ENCODE results near the gene TUT4. TPM values are rescaled to one million over a fixed set of nuclear protein-coding genes. Genes with fewer than 3 reads are reported as not detected.
A peak's percentile ranks its signal among the peaks of the same experiment; 100 is the strongest.

Gene TUT4
- total RNA-seq, 2 experiments from 2014 or later, result 68.1 to 71.8 TPM

- no peaks in the 10 kb centered on the region for H3K27me3 Mint-ChIP-seq
- no peak overlapping the region for H3K4me3 Mint-ChIP-seq
- POLR2A ChIA-PET, result no interaction called here
- CTCF ChIA-PET, result no interaction called here
- DNase-seq, result no peak
- peaks cover 20% of the 10 kb centered on the region for H3K9me3 Mint-ChIP-seq
- no peak overlapping the region for H3K27ac Mint-ChIP-seq
- peaks cover 41% of the 10 kb centered on the region for H3K36me3 Mint-ChIP-seq (ENCODE audit: low read depth)
- peaks cover 13% of the 10 kb centered on the region for H3K4me1 Mint-ChIP-seq
These were observed 6.0 kb downstream of the TUT4 start for GRCh38 chr1:52546852-52547251.

DNA sequence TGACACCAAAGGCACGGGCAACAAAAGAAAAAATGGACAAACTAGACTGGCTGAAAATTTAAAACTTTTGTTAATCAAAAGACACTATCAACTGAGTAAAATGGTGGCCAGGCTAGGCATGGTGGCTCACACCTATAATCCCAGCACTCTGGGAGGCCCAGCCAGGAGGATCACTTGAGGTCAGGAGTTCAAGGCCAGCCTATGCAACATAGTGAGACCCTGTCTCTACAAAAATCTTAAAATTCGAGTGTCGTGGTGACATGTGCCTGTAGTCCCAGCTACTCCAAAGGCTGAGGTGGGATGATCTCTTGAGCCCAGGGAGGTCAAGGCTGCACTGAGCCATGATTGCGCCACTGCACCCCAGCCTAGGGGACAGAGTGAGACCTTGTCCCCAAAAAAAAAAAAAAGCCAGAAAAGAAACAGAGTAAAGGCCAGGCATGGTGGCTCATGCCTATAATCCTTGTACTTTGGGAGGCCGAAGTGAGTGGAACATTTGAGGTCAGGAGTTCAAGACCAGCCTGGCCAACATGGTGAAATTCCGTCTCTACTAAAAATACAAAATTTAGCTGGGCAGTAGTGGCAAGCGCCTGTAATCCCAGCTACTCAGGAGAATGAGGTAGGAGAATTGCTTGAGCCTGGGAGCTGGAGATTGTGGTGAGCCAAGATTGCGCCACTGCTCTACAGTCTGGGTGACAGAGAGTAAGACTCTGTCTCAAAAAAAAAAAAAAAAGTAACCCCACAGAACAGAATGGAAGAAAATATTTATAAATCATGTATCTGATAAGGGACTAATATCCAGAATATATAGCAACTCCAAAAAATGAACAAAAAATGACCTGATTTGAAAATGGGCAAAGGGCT is 8.0 kb downstream of the TUT4 start:
- H3K9me3 Mint-ChIP-seq, result peaks cover 23% of the 10 kb centered on the region
- H3K4me1 Mint-ChIP-seq, result peaks cover 7% of the 10 kb centered on the region
- peaks cover 51% of the 10 kb centered on the region for H3K36me3 Mint-ChIP-seq (ENCODE audit: low read depth)
- H3K27ac Mint-ChIP-seq, result no peak overlapping the region
- H3K27me3 Mint-ChIP-seq, result no peaks in the 10 kb centered on the region
- no peak overlapping the region for H3K4me3 Mint-ChIP-seq
- ChIA-PET POLR2A (no interaction called here), CTCF (interaction anchor here (0.7 kb wide), 1 partner anchor 120 kb away, joined by 5 read pairs; no protein-coding TSS in a partner anchor)
- DNase-seq, result no peak

DNA sequence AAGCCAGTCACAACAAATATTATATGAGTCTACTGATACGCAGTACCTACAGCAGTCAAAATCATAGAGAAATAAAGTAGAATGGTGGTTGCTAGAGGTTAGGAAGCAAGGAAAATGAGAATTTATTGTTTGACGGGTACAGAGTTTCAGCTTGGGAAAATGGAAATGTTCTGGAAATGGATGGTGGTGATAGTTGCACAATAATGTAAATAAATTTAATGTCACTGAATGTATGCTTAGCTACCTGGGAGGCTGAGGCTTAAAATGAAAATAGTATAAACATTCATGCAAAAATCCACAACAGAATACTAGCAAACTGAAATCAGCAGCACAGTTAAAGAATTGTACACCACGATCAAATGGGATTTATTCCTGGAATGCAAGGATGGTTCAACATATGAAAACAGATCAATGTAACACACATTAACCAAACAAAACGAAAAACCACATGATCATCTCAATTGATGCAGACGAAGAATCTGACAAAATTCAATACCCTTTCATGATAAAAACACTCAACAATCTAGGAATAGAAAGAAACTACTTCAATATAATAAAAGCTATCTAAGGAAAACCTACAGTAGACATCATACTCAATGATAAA is 10.7 kb downstream of the TUT4 start:
- Mint-ChIP-seq H3K9me3 (peaks cover 23% of the 10 kb centered on the region), H3K4me3 (no peak overlapping the region), H3K27me3 (no peaks in the 10 kb centered on the region), H3K36me3 (ENCODE audit: low read depth) (peaks cover 67% of the 10 kb centered on the region), H3K4me1 (no peaks in the 10 kb centered on the region), H3K27ac (no peak overlapping the region)
- CTCF ChIA-PET, result no interaction called here
- POLR2A ChIA-PET, result interaction anchor here (1.2 kb wide), 2 partner anchors 9 to 93 kb away, joined by 3 read pairs; no protein-coding TSS in a partner anchor
- no peak for DNase-seq

GRCh38 chr1:52534928-52535764 is 17.7 kb downstream of the TUT4 start:
- DNase-seq, result no peak
- H3K36me3 Mint-ChIP-seq (ENCODE audit: low read depth), result peaks cover 35% of the 10 kb centered on the region
- POLR2A ChIA-PET, result no interaction called here
- H3K4me1 Mint-ChIP-seq, result peaks cover 11% of the 10 kb centered on the region
- no peaks in the 10 kb centered on the region for H3K27me3 Mint-ChIP-seq
- H3K4me3 Mint-ChIP-seq, result no peak overlapping the region
- CTCF ChIA-PET, result interaction anchor here (0.6 kb wide), 1 partner anchor 45 kb away, joined by 3 read pairs; no protein-coding TSS in a partner anchor
- H3K9me3 Mint-ChIP-seq, result peaks cover 8% of the 10 kb centered on the region
- H3K27ac Mint-ChIP-seq, result no peak overlapping the region

DNA sequence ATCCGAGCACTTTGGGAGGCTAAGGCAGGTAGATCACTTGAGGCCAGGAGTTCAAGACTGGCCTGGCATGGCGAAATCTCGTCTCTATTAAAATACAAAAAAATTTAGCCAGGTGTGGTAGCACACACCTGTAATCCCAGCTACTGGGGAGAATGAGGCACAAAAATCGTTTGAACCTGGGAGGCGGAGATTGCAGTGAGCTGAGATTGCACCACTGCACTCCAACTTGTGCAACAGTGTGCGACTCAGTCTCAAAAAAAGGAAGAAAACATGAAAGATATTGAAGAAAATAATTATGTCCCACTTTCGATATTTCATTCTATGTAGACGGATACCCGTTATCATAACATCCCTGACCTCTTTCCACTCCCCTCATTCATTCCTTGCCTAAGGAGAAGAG is 19.2 kb downstream of the TUT4 start:
- H3K9me3 Mint-ChIP-seq, result peaks cover 8% of the 10 kb centered on the region
- ChIA-PET POLR2A (interaction anchor here (2.0 kb wide), 1 partner anchor 129 kb away, joined by 5 read pairs; the partner anchor contains the start of genes ORC1 and PRPF38A), CTCF (no interaction called here)
- peaks cover 14% of the 10 kb centered on the region for H3K4me1 Mint-ChIP-seq
- H3K27me3 Mint-ChIP-seq, result no peaks in the 10 kb centered on the region
- peaks cover 25% of the 10 kb centered on the region for H3K36me3 Mint-ChIP-seq (ENCODE audit: low read depth)
- H3K27ac Mint-ChIP-seq, result no peak overlapping the region
- H3K4me3 Mint-ChIP-seq, result no peak overlapping the region
- DNase-seq, result no peak

DNA sequence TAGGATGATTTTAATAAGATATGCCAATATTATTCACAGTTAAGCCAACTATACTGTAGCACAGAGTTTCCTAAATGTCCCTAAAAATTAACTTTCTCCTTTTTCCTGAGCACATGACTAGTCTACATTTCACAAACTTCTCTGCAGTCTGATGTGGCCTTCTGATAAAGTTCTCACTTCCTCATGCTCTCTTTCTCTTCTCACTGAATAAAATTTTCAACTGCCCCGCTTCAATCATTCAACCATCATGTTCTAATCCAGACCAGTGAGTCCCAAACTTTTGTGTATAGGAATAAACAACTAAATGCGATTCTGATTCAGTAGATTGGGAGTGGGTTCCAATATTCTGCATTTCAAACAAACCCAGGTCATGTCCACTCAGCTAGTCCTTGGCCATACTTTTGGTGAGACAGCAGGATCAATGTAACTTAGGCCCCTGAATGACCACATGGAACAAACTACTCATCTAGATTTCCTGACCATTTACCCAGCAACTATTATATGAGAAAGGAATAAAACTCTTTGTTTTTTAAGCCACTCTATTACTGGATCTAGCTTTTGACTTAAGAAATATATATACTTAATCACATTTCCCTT is 20.1 kb downstream of the TUT4 start:
- peaks cover 14% of the 10 kb centered on the region for H3K4me1 Mint-ChIP-seq
- no peak overlapping the region for H3K27ac Mint-ChIP-seq
- POLR2A ChIA-PET, result interaction anchor here (2.0 kb wide), 1 partner anchor 129 kb away, joined by 5 read pairs; the partner anchor contains the start of genes ORC1 and PRPF38A
- peaks cover 23% of the 10 kb centered on the region for H3K36me3 Mint-ChIP-seq (ENCODE audit: low read depth)
- no peak for DNase-seq
- CTCF ChIA-PET, result no interaction called here
- no peaks in the 10 kb centered on the region for H3K27me3 Mint-ChIP-seq
- H3K4me3 Mint-ChIP-seq, result no peak overlapping the region
- H3K9me3 Mint-ChIP-seq, result peaks cover 8% of the 10 kb centered on the region

DNA sequence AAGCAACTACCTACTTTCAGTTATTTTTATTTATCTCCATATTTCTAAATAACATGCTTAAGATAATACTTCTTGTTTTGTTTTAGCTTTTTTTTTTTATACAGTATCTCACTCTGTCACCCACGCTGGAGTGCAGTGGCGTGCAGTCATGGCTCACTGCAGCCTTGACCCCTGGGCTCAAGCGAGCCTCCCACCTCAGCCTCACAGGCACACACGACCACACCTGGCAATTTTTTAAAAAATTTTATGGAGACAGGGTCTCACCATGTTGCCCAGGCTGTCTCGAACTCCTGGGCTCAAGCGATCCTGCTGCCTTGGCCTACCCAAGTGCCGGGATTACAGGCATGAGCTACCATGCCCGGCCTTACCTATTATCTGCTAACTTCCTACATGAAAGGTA is 20.6 kb downstream of the TUT4 start:
- H3K9me3 Mint-ChIP-seq, result peaks cover 8% of the 10 kb centered on the region
- no peaks in the 10 kb centered on the region for H3K27me3 Mint-ChIP-seq
- H3K27ac Mint-ChIP-seq, result no peak overlapping the region
- CTCF ChIA-PET, result no interaction called here
- peaks cover 14% of the 10 kb centered on the region for H3K4me1 Mint-ChIP-seq
- no peak overlapping the region for H3K4me3 Mint-ChIP-seq
- POLR2A ChIA-PET, result interaction anchor here (2.0 kb wide), 1 partner anchor 128 kb away, joined by 5 read pairs; the partner anchor contains the start of genes ORC1 and PRPF38A
- H3K36me3 Mint-ChIP-seq (ENCODE audit: low read depth), result peaks cover 23% of the 10 kb centered on the region
- DNase-seq, result no peak

- ChIA-PET CTCF (interaction anchor here (0.7 kb wide), 1 partner anchor 803 kb away, joined by 3 read pairs; no protein-coding TSS in a partner anchor), POLR2A (no interaction called here)
- Mint-ChIP-seq H3K4me3 (no peak overlapping the region), H3K4me1 (peaks cover 14% of the 10 kb centered on the region), H3K36me3 (ENCODE audit: low read depth) (peaks cover 23% of the 10 kb centered on the region), H3K27ac (no peak overlapping the region), H3K9me3 (peaks cover 8% of the 10 kb centered on the region), H3K27me3 (no peaks in the 10 kb centered on the region)
- no peak for DNase-seq
These were observed 21.5 kb downstream of the TUT4 start for GRCh38 chr1:52531249-52531872.

GRCh38 chr1:52530563-52531144 is 22.2 kb downstream of the TUT4 start:
- Mint-ChIP-seq H3K4me3 (no peak overlapping the region), H3K36me3 (ENCODE audit: low read depth) (peaks cover 22% of the 10 kb centered on the region), H3K4me1 (peaks cover 14% of the 10 kb centered on the region), H3K9me3 (peaks cover 8% of the 10 kb centered on the region), H3K27ac (no peak overlapping the region), H3K27me3 (no peaks in the 10 kb centered on the region)
- no peak for DNase-seq
- CTCF ChIA-PET, result no interaction called here
- POLR2A ChIA-PET, result no interaction called here

DNA sequence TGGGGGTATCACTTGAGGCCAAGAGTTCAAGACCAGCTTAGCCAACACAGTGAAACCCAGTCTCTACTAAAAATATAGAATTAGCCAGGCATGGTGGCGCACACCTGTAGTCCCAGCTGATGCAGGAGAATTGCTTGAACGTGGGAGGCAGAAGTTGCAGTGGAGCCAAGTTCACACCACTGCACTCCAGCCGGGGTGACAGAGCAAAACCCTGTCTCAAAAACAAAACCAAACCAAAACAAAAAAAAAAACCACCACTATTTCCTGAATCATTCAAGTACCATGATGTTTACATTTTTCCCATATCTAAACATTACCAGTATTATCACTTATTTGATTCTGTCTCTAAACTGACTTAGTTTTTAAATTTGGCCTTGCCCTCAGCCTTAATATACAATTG is 29.5 kb downstream of the TUT4 start:
- H3K4me1 Mint-ChIP-seq, result peaks cover 28% of the 10 kb centered on the region

DNA sequence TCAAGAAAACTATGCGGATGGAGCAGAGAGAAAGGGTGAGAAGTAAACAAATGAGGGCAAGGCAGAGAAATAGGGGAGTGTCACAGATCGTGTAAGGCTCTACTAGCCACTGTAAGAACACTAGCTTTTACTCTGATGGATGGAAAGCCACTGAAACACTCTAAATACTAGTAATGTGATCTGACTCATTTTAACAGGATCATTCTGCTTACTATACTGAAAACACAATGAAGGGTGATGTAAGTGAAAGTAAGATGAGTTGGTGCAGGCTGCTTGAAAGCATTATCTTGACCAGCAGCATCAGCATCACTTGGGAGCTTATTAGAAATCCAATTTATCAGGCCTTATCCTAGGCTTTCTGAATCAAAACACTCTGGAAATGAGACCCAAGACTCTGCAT is 32.7 kb downstream of the TUT4 start:
- no peak overlapping the region for H3K4me3 Mint-ChIP-seq
- H3K36me3 Mint-ChIP-seq (ENCODE audit: low read depth), result peaks cover 34% of the 10 kb centered on the region
- no peaks in the 10 kb centered on the region for H3K27me3 Mint-ChIP-seq
- ChIA-PET POLR2A (interaction anchor here (0.7 kb wide), 1 partner anchor 96 kb away, joined by 3 read pairs; no protein-coding TSS in a partner anchor), CTCF (interaction anchor here (0.6 kb wide), 1 partner anchor 133 kb away, joined by 5 read pairs; no protein-coding TSS in a partner anchor)
- DNase-seq, result no peak
- peaks cover 30% of the 10 kb centered on the region for H3K4me1 Mint-ChIP-seq
- H3K9me3 Mint-ChIP-seq, result no peaks in the 10 kb centered on the region
- H3K27ac Mint-ChIP-seq, result peak overlapping the region; percentile 0

More for the DNA sequence above, 29.5 kb downstream of the TUT4 start:
- peak; percentile 33 for DNase-seq
- ChIA-PET POLR2A (interaction anchor here (1.0 to 2.0 kb wide), 3 partner anchors 30 to 120 kb away, joined by 3 to 8 read pairs (median 3); partner anchors contain the start of gene TUT4), CTCF (interaction anchor here (0.6 kb wide), 1 partner anchor 318 kb away, joined by 5 read pairs; no protein-coding TSS in a partner anchor)
- H3K27ac Mint-ChIP-seq, result no peak overlapping the region
- no peak overlapping the region for H3K4me3 Mint-ChIP-seq
- H3K27me3 Mint-ChIP-seq, result no peaks in the 10 kb centered on the region
- peaks cover 35% of the 10 kb centered on the region for H3K36me3 Mint-ChIP-seq (ENCODE audit: low read depth)
- no peaks in the 10 kb centered on the region for H3K9me3 Mint-ChIP-seq

DNA sequence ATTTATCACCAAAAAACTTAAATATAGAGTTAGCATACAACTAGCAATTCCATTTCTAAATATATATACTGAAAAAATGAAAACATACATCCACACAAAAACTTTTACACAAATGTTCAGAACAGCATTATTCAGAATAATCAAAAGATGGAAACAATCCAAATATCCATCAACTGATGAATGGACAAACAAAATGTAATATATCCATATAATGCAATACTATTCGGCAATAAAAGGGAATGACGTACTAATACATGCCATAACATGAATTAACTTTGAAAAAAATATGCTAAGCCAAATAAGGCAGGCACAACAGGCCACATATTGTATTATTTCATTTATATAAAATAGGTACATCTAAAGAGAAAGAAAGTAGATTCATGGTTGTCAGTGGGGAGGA is 33.9 kb downstream of the TUT4 start:
- ChIA-PET CTCF (no interaction called here), POLR2A (no interaction called here)
- no peak overlapping the region for H3K27ac Mint-ChIP-seq
- peaks cover 25% of the 10 kb centered on the region for H3K4me1 Mint-ChIP-seq
- H3K4me3 Mint-ChIP-seq, result no peak overlapping the region
- peaks cover 31% of the 10 kb centered on the region for H3K36me3 Mint-ChIP-seq (ENCODE audit: low read depth)
- H3K9me3 Mint-ChIP-seq, result no peaks in the 10 kb centered on the region
- H3K27me3 Mint-ChIP-seq, result no peaks in the 10 kb centered on the region
- no peak for DNase-seq
